COR-L47 (cell line): ENCODE data around the gene WDR1.
"Not testable (repeated sequence)": the region's sequence is repeated elsewhere in the genome, so short reads cannot be mapped to it uniquely, and the experiment has no call there.

Experiments
- DNase-seq: peaks from one replicate; lab custom pipeline; 2025; lab: John Stamatoyannopoulos, UW

WDR1 gene

DNA sequence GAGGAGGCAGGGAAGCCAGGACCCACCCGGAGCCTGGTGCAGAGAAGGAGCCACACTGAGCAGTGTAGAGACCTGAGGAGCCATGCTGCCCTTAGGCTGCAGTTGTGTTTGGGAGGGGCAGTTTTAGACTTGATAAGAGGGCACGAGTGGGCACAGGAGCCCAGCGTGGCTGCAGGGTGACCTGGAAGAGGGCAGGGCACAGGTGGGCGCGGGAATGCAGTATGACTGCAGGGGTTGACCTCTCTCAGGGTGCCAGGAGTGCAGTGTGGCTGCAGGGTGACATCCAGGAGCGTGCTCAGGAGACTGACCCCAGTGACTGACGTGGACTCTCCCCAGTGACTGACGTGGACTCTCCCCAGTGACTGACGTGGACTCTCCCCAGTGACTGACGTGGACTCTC lies 14.6 kb upstream of the WDR1 start:
- DNase-seq = no peak

- DNase-seq = no peak
Observed at GRCh38 chr4:10130178-10130888, 13.7 kb upstream of the WDR1 start.

DNA sequence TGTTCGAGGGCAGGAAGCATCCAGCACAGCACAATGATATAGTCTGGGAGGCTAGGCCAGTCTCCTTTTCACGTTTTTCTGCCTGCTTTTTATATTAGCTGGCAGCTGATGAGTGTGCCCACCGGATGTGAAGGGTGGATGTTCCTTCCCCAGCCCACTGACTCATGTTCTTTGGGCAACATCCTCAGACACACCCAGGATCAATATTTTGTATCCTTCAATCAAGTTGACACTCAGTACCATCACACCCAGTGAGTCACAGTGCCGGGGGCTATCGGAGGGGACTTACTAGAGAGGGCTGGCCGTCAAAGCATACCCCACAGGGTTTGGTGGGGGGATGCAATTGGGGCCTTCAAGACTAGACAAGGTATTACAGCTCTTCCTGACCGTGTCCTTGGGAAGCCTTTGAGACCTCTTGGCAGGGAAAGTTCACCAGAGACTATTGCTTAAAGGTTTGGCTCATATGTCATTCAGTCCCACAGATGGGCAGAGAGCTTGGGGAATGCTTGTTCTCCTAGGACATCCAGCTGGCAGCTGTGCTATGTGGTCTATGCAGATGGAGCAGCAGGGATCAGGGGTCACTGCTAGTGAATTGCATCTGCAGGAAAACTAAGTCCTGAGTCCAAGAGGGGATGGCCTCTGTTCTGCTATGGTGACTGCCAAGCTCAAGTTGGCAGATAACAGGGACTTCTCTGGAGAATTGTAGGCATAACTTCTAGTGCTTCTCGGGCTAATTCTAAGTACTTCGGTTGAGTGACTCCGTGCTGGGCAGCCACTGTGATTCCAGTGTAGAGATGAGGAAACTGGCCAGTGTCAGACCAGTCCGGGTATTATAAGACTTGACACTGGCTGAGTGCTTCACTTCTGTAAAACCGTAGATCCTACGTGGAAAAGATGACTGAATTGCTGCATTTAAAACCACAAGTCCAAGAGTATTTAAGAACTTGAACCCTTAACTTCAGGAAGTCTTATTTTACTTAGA lies 12.9 kb upstream of the WDR1 start:
- DNase-seq = no peak

- no peak for DNase-seq
Observed at GRCh38 chr4:10128761-10129160, 12.2 kb upstream of the WDR1 start.

GRCh38 chr4:10127531-10127930 lies 10.9 kb upstream of the WDR1 start:
- DNase-seq = not testable (repeated sequence)

DNA sequence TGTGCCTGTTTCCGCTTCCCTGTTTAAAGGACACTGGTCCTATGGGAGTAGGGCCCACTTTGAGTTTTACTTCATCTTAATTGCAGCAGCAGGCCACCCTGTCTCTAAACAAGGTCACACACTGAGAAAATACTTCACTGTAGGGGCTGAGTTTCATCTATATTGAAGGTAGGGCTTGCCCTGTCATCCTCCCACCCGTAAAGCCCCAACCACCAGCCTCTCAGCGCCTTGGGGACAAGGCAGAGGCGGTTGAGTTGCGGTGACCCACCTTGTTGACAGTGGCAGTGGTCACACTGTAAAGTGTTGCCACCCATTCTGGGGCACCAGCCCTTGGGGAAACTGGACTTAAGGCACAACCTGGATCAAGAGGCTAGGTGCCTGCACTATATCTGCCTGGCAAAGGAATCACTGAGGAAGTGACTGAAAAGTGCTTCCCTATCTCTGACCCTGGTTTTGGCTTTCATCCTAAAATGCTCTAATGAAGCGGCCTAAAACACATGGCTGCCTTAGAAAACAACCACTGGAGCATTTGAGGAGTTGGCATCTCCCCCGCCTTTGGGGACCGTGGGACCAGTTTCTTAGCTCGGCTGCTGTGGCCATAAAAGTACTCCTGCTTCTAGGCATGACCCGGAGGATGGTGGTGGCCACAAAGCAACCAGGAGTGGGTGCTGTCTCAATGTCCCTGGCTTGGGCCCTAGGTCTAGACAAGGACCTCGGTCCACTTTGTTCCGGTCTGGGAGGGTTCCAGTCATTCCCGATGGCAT lies 7.8 kb upstream of the WDR1 start:
- no peak for DNase-seq

DNA sequence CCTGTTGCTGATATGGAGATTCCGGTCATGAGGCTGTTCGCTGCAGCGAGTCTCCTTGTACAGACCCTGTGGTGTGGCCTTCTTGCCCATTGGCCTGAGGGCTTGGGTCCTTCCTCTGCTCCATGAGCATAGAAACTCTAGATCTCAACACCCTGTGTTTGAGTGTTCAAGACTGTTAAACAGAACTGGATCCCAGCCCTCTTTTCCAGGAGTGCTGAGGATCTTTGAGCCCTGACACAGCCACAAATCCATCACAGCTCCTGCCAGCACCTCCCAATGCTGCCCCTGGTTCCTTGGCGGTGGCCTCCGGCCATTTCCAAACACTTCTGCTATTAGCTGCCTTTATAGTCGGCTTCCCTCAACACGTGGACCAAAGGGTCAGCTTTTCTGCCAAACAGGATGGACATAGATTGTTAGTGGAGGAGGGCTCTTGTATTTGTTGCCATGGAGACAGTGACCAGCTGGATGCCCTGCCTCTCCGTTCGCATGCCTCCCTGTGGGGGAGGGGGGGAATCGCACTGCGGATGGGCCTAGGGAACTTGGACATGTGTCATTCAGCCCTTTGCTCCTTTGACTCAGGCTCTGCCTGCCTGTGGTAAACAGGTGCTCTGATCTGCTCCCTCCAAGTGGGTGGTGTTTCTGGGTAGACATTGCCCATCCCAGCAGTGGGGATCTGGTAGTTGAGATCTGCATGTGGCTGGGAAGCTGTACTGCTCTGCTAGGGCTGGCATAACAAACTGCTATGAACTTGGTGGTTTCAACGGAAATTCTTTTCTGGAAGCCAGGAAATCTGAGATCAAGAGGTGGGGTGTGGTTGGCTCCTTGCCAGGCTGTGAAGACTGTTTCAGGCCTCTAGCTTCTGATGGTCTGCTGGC lies 6.9 kb upstream of the WDR1 start:
- no peak for DNase-seq

DNA sequence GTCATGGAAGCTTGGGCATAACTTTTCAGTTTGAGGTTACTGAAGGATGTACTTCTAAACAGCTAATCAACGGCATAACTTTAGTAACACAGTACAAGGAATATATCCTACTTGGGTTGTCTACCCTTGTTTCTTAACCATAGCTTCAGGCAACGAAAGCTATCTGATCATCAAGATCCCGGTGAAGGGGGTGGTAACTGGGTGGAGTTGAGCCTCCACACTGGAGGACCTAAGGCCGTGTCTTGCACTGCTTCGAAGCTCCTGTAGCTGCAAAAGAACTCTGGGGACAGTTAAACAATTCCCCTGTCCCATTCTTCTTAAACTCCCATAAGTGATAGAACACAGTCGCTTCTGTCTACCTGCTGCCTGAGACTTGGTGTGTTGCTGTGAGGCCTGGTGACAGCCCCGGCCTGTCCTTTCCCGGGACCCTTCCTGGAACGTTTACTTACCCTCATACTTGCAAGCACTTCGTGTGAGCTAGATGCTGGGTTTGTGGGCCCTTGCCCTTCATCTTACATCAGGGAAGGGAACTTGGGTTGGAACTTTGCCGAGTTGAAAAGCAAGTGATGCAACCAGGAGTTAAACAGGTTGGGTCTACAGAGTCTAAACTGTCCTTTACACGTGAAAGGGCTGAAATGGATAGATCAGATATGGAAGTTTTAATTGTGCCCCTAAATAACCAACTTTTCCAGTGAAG lies 5.8 kb upstream of the WDR1 start:
- DNase-seq = no peak

GRCh38 chr4:10121568-10122208 lies 5.1 kb upstream of the WDR1 start:
- DNase-seq = no peak

GRCh38 chr4:10120943-10121567 lies 4.5 kb upstream of the WDR1 start:
- DNase-seq = no peak

GRCh38 chr4:10119773-10120172 lies 3.2 kb upstream of the WDR1 start:
- no peak for DNase-seq

DNA sequence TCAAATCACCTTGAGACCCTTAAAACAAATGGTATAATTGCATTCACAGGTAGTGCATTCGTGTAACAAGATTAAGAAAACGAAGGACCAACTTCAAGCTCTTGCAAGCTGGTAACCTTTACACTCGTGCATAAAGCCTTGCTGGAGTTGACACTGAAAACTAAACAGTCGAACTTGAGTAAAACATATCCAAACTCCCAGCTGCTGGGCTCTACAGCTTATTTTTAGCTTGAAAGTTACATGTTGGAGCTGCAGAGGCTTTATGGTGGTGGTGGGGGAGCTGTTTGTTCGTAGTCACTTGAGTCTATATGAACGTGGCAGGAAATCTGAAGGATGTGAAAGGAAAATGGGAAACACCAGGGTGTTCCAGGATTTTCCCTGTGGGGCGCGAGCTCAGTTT lies 2.7 kb upstream of the WDR1 start:
- DNase-seq = no peak

- no peak for DNase-seq
Observed at GRCh38 chr4:10118048-10119004, 1.7 kb upstream of the WDR1 start.

DNA sequence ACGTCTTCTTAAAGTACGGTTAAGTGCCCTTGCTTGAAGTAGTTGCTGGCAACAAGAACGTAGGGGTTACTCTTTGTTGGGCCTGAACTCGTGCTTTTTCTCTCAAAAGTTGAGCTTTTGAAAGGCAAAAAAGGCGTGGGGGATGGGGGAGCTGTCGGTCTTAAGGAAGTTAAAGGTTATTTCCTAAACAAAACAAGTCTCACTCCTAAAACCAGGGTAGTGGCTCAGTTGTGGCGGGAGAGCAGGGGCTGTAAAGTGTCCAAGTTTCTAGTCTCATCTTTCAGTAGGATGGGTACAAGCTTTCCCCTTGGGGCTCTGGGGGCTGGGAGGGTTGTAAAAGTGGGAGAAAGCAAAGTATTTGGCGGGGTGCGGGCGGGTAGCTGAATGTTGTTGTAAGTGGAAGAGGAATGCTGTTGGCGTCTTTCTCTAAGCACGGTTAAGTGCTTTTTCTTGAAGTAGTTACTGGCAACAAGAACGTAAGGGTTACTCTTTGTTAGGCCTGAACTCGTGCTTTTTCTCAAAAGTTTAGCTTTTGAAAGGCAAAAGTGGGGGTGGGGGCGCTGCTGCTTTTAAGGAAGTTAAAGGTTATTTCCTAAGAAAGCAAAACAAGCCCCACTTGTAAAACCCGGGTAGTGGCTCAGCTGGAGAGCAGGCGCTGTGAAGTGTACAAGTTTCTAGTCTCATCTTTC lies 904 bp upstream of the WDR1 start:
- no peak for DNase-seq

- DNase-seq = no peak
Observed at GRCh38 chr4:10115797-10116568, 616 bp downstream of the WDR1 start.

GRCh38 chr4:10115271-10115796 lies 1.3 kb downstream of the WDR1 start:
- no peak for DNase-seq

GRCh38 chr4:10114607-10115006 lies 2.0 kb downstream of the WDR1 start:
- DNase-seq = no peak
